Prostate gland (tissue), 2 donors: Measurements from ENCODE around the gene TSHZ2.

Experiments
- CTCF ChIP-seq, 4 experiments: fragments of 200-600 bp in 2 of 4; fragments of 450-650 bp in 2 of 4; sonication (generic) in 2 of 4; IDR thresholded peaks; 1 replicate in 3 of 4; 2 replicates in 1 of 4; pipeline ENCODE4 v1.5.1; 2016 to 2019; ENCODE audit warnings: antibody characterized with exemption in 4 of 4, mild to moderate bottlenecking in 2 of 4, moderate library complexity in 2 of 4
- POLR2AphosphoS5 ChIP-seq: sonication (generic); formaldehyde crosslinking; IDR thresholded peaks from one replicate; pipeline ENCODE4 v1.6.1; 2017; ENCODE audit warnings: antibody characterized with exemption

GRCh38 chr20:53264604-53265003 is 292.4 kb downstream of the TSHZ2 start:
- TF ChIP-seq CTCF (IDR thresholded peaks at IDR 0.05), result no peak
- no peak for TF ChIP-seq POLR2AphosphoS5
